Erythroblast (primary cell): ENCODE data around the gene LRRC8C.
"Not testable (repeated sequence)": the region's sequence is repeated elsewhere in the genome, so short reads cannot be mapped to it uniquely, and the experiment has no call there.

Experiments
- DNase-seq, 2 experiments: peaks; one replicate each; lab custom pipeline; 2025; lab: John Stamatoyannopoulos, UW
- GATA1 ChIP-seq: IDR thresholded peaks from 2 replicates; pipeline ENCODE4 v1.6.1; 2011; ENCODE audit warnings: low read depth, mild to moderate bottlenecking, control low read depth, low read length, moderate library complexity
- POLR2A ChIP-seq: IDR thresholded peaks from 2 replicates; pipeline ENCODE4 v1.6.1; 2011; ENCODE audit warnings: mild to moderate bottlenecking, low read length

LRRC8C gene

DNA sequence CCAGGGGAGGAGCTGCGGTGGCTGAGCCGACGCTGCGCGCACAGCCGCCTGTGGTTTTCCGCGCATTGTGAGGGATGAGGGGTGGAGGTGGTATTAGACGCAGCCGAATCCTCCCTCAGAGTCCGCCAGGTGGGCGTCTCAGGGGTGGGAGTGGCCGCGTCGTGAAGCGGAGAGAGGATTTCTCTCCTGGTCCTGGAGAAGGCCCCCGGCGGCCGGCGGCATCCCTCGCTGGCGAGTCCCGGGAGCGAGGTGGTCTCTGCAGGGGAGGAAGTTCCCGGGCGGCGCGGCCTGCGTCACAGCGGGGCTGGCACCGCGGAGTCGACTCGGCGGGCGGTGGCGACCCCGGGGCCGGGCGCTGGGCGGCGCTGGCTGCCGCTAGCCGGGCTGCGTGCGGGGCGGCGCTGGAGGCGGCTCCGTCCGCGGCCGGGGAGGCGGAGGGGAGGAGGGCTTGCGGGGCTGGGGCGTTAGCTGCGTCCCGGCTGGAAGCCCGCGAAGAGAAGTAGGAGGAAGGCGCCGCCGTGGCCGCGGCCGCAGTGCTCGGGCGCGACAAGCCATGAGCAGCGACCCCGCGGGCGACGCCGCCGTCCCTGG is at the start of gene LRRC8C:
LRRC8C (plus strand) TSS at position 464 of the 591 bp plus-strand sequence. CDS start 53,354 bp downstream, outside the sequence.
- DNase-seq = peak; percentile 86 to 92
- TF ChIP-seq POLR2A (no peak), GATA1 (no peak)

- no peak for TF ChIP-seq GATA1
- no peak for TF ChIP-seq POLR2A
These were observed 48.7 kb upstream of the LRRC8C start for GRCh38 chr1:89584211-89584610.

DNA sequence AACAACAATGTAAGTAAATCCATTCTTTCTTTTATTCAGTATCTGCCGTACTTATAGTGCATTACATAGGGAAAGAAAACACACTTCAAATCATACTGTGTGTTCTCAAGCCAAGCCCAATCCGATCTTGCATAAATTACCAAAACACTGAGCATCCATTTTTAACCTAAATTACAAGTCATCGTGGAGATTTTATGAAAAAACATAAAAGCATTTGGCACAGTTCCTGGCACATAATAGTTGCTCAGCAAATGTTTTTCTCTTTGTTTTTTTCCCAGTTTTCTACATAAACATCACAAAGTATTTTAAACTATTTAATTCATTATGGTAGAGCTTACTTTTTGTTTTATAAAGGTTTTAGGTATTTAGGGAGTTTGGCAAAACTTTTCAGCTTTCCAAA is 48.1 kb upstream of the LRRC8C start:
- DNase-seq = no peak
- no peak for TF ChIP-seq GATA1
- no peak for TF ChIP-seq POLR2A

More at GRCh38 chr1:89584211-89584610, 48.7 kb upstream of the LRRC8C start:
- no peak for DNase-seq

DNA sequence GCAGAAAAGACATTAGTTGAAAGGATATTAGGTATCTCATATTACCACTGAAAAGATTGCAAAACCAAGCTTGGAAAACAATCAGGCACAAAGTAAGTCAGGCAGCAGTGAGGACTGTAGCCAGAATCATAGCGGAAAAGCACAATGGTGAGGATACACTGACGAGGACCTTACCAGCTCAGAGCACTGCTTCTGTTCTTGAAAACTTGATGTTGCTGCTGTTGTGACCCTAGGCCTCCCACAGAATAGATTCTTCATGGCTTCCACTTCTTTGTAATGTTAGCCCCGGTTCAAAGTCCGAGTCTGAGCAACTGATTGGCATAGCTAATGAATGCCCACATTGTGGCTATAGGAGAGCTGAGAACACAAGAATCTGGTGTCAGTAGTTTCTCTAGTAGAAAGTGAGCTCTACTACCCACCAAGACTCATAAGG is 45.2 kb upstream of the LRRC8C start:
- TF ChIP-seq POLR2A (no peak), GATA1 (no peak)
- no peak for DNase-seq

DNA sequence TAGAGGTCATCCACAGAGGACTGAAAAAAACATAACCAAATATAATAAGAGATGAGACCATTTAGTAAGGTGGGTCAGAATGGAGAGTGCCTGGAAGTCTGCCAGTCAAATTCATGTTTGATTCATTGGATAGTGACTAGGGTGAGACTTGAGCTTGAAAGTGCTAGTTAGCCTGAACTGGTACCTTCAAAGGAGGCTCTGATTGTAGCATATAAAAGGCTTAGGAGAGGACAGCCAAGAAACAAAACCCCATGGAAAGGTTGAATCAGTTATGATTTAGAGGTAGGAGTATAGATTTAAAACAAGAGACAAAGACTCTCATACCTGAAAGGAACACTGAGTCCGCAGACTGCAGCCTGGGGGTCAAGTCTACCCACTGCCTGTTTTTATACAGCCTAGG is 44.4 kb upstream of the LRRC8C start:
- DNase-seq = no peak
- TF ChIP-seq POLR2A (no peak), GATA1 (no peak)

DNA sequence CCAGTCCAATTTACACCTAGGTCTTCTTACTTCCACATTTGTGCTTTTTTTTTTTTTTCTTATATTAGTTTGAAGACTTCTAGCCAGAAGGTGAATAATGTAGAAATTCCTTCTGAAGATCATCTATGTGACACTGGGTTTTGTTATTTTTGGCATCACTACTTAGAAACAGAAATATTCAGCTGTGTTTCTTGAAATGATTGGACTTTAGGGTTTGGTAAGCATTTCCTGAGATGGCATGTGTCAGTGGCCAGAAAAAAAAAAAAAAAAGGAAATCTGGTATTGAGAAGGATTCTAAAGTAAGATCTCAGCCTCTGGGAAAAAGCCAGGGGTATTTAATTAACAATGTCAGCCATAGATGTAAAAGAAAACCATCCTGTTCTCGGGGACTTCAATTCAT is 43.4 kb upstream of the LRRC8C start:
- no peak for DNase-seq
- TF ChIP-seq POLR2A (no peak), GATA1 (no peak)

DNA sequence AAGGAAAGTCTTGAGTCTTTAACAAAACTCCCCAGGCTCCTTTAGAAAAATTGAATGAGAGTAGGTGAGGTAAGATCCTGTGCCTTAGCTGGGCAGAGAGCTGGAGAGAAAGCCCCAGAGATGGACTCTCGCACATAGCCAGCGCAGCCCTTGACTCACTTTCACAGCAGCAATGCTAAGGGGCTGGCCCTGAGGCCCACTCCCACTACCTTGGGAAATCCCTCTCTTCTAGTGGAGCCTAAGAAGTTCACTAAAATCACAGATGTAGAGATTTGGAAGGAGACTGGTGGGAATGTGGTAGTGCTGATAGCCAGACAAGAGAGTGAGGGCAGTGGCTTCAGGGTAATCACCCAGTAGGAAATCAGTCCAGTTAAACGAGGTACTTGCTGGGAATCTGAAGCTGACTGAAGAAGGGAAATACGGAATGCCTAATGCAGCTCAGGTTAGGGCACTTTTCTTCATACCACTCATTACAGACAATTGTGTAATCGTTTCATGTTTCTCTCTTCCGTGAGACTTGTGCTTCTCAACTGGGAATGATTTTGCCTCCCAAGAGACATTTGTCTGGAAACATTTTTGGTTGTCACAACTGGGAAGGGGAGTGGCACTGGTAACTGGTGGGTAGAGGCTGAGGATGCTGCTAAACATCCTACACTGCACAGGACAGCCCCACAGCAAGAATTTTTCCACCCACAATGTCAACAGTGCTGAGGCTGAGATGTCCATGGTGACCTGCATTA is 42.4 kb upstream of the LRRC8C start:
- no peak for DNase-seq
- TF ChIP-seq POLR2A (no peak), GATA1 (no peak)

- DNase-seq = not testable (repeated sequence)
These were observed 40.0 kb upstream of the LRRC8C start for GRCh38 chr1:89592861-89593302.

- no peak for TF ChIP-seq GATA1
- no peak for TF ChIP-seq POLR2A
These were observed 38.7 kb upstream of the LRRC8C start for GRCh38 chr1:89594096-89594740.

DNA sequence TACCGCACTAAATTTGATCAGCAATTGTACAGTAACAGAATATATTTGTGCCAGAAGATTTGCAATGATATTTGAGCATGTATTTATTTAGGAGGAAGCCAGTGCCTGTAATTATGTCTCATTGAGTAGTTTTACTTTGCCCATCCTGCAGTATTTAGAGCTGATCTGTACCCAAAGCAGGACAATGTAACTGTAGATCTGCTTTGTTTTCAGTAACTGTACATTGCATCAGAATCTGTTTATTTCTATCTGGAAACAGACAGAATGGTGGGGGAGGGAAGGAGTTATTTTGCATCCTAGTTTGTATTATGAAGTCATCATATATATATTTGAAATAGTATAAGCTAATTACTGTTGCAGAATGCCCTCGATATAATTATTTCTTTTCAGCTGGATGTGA is 36.2 kb upstream of the LRRC8C start:
- DNase-seq = no peak
- no peak for TF ChIP-seq GATA1
- TF ChIP-seq POLR2A = no peak

More at GRCh38 chr1:89594096-89594740, 38.7 kb upstream of the LRRC8C start:
- no peak for DNase-seq

DNA sequence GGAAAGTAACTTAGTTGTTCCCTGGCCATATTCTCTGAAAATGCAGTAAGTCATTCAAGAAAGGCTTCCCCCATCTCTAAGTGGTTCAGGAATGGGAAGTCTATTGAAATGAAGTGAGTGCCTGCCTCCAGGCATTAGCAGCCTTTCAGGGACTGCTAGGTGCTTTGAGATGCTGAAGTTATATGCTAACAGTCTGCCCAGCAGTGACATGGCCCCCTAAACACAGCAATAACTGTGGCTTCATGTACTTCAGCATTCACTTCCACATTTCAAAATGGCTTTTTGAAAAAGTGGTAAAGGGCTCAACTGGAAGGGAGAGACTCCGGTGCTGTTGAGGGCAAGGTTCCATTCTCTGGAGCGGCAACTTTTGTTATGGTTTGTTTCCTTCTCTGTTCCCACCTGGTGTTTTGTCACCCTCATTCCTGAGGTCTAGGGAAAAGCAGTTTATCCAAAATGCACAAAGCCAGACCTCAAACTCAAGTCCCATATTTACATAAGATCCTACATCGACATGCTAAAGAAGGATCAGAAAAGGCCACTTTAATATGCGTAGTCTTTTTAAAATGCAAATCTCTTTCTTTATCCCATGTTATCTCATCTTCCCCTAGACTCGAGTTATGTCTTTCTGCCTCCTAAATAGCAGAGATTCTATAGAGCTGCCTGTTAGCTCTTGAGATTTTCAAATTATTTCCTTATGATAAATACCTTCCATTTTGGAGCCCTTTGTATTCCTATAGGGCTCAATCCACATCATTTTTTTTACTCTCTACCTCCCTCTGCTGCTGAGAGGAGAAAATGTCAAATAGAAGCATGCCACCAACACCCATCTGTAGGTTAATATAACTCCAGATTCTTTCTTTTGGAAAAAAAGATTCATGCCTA is 34.2 kb upstream of the LRRC8C start:
- DNase-seq = peak; percentile 30 to 56
- TF ChIP-seq POLR2A (no peak), GATA1 (no peak)

DNA sequence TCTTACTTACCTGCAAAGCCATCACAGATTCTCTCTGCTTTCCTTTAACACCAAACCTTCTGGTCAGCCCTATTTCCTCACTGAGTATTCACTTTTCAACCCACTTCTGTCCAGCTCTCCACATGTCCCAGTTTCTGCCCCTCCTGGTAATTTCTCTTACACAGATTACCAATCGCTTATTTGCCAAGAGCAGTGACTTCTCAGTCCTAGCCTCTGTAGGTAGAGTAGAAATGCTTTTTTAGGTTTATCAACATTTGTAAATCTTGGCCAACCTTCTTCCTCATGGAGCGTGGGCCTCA is 33.6 kb upstream of the LRRC8C start:
- DNase-seq = no peak
- TF ChIP-seq GATA1 (no peak), POLR2A (no peak)

DNA sequence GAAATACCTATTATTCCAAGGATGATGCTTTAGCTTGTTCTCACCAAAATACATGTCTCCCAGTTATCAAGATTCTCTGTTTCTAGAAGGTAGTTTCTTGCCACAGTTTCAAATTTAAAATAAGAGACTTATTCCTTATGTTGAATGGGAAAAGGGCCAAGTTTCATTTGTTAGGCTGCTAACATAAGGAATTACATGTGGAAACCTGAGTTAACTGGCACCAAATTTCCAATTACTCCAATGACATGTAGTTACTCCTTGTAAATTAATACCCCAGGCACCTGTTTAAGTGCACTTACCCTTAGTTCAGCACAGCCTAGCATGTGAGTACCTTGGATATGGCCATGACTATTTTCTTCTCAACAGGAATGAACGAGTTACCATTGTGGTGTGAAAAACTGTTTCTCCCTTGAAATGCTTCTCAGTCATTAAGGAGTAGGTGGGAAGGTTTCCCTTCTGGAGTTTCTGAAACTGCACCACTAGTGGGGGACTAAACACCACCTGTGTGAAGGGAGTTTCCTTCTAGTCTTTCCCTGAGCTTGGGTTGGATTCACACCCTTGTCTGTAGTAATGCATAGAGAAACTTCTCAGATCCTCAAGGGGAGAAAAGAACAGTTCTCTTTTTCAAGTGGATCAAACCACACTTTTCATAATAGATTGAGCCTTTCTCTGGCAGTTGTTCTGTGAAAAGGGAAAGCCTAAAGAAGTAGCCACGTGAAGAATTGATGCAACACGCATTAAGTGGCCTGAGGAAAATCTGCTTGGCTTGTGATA is 32.3 kb upstream of the LRRC8C start:
- no peak for DNase-seq

More for the DNA sequence above, 32.3 kb upstream of the LRRC8C start:
- no peak for TF ChIP-seq POLR2A
- no peak for TF ChIP-seq GATA1
